Thyroid gland (tissue), 4 donors: ENCODE results near the gene COG3.

Experiments used
- CTCF ChIP-seq, 6 experiments: fragments of 200-600 bp in 3 of 6; fragments of 450-650 bp in 3 of 6; sonication (generic) in 3 of 6; IDR thresholded peaks; one replicate each; pipeline ENCODE4 v1.5.1; 2016 to 2019; ENCODE audit warnings: antibody characterized with exemption in 6 of 6, mild to moderate bottlenecking in 2 of 6, inconsistent platforms in 1 of 6, moderate library complexity in 1 of 6
- POLR2A ChIP-seq, 2 donors: fragments of 450-650 bp; IDR thresholded peaks; one replicate each; pipeline ENCODE4 v1.6.1; 2017; ENCODE audit warnings: antibody characterized with exemption in 2 of 2, mild to moderate bottlenecking in 2 of 2, moderate library complexity in 1 of 2

- TF ChIP-seq POLR2A (IDR thresholded peaks at IDR 0.05) (no peak), CTCF (IDR thresholded peaks at IDR 0.05) (no peak)
Observed at GRCh38 chr13:45500492-45501174, 35.9 kb downstream of the COG3 start.
